Panc1 (cell line): ENCODE measurements around the gene ST3GAL4. TPM values are rescaled to one million over a fixed set of nuclear protein-coding genes. Genes with fewer than 3 reads are reported as not detected.

ENCODE experiments used
- ATAC-seq: fragments of 200-7000 bp; cut with Tn5 transposase; 2 replicates; pipeline ENCODE4 v1.9.1; 2020; ENCODE audit warnings: mild to moderate bottlenecking, moderate library complexity
- BruUV-seq: library from RNA; stranded (reverse); fragments of 400-500 nt; replicated peaks from 2 replicates; lab custom pipeline; 2021; lab: Mats Ljungman, UMichigan
- CTCF ChIA-PET: fragments of 300-600 bp; sonication (Branson Sonifier 250); formaldehyde crosslinking; loops from one replicate; lab custom pipeline; 2022; ENCODE audit warnings: antibody characterized with exemption; lab: Charles Lee
- POLR2A ChIA-PET: fragments of 300-600 bp; sonication (Branson Sonifier 250); formaldehyde crosslinking; loops from one replicate; lab custom pipeline; 2022; ENCODE audit warnings: antibody characterized with exemption; lab: Charles Lee
- DNase-seq: peaks from one replicate; pipeline ENCODE4 v3.0.0-alpha.2; 2010; ENCODE audit warnings: low read depth, low spot score
- H3K27ac ChIP-seq: 2 replicates; pipeline ENCODE4 v1.5.1; 2011; ENCODE audit warnings: mild to moderate bottlenecking, low read length, inconsistent platforms
- H3K27me3 ChIP-seq: fragments of 200-500 bp; sonication (Bioruptor generic); 2 replicates; pipeline ENCODE4 v1.6.0; 2014; ENCODE audit warnings: low read length, inconsistent platforms; ENCODE audit not compliant: control insufficient read depth, insufficient read depth
- H3K36me3 ChIP-seq: fragments of 200-500 bp; sonication (Bioruptor generic); 2 replicates; pipeline ENCODE4 v1.5.1; 2014; ENCODE audit warnings: inconsistent platforms, mild to moderate bottlenecking, low read length, moderate library complexity; ENCODE audit not compliant: control insufficient read depth, insufficient read depth
- H3K4me1 ChIP-seq: 2 replicates; pipeline ENCODE4 v1.5.1; 2011; ENCODE audit warnings: inconsistent platforms, mild to moderate bottlenecking, low read length, moderate library complexity; ENCODE audit not compliant: control insufficient read depth, insufficient read depth
- H3K4me3 ChIP-seq, 2 experiments: 2 replicates each; pipeline ENCODE4 v1.5.1; 2011 to 2012; ENCODE audit warnings: low read depth in 2 of 2, low read length in 2 of 2, mild to moderate bottlenecking in 2 of 2, inconsistent platforms in 1 of 2, moderate library complexity in 1 of 2
- H3K9me3 ChIP-seq: fragments of 200-500 bp; sonication (Bioruptor generic); 2 replicates; pipeline ENCODE4 v1.5.1; 2014; ENCODE audit warnings: low read depth, mild to moderate bottlenecking, inconsistent platforms, low read length, moderate library complexity; ENCODE audit not compliant: control insufficient read depth, insufficient read depth
- POLR2AphosphoS5 ChIP-seq: IDR thresholded peaks from 2 replicates; pipeline ENCODE4 v1.6.1; 2012; ENCODE audit warnings: mild to moderate bottlenecking, low read depth, low read length, moderate library complexity
- SIN3A ChIP-seq: IDR thresholded peaks from 2 replicates; pipeline ENCODE4 v1.6.1; 2012; ENCODE audit warnings: low read depth, mild to moderate bottlenecking, low read length, moderate library complexity, borderline replicate concordance; ENCODE audit not compliant: insufficient read depth
- TCF7L2 ChIP-seq: IDR thresholded peaks from 2 replicates; pipeline ENCODE4 v1.6.1; 2011; ENCODE audit warnings: mild to moderate bottlenecking, low read depth, low read length, inconsistent platforms
- in situ Hi-C: cut with HindIII; loops from 2 replicates; pipeline ENCODE4 v1.10.0; 2016; ENCODE audit warnings: low sequenced_read_pairs, low pct_unique_long_range_greater_than_20kb
- intact Hi-C: fragments of 100-400 bp; cut with micrococcal nuclease; formaldehyde crosslinking; loops from one replicate; pipeline ENCODE4 v1.10.0; 2022; ENCODE audit not compliant: unreplicated experiment
- total RNA-seq: library from RNA; stranded (reverse); gene quantifications from one replicate; pipeline ENCODE4 v1.2.1, GENCODE V29; 2021; ENCODE audit not compliant: unreplicated experiment
- TF ChIP-seq, protein P1 (sequence below): fragments of 450-650 bp; IDR thresholded peaks from 2 replicates; pipeline ENCODE4 v1.5.1; 2017; ENCODE audit warnings: mild to moderate bottlenecking
- TF ChIP-seq, protein P2 (sequence below), 2 experiments: IDR thresholded peaks; 2 replicates each; pipeline ENCODE4 v1.6.1; 2011 to 2012; ENCODE audit warnings: low read depth in 2 of 2, control low read depth in 1 of 2, low read length in 1 of 2, mild to moderate bottlenecking in 1 of 2, moderate library complexity in 1 of 2; ENCODE audit not compliant: insufficient read depth in 1 of 2

The ST3GAL4 gene
- total RNA-seq, 1 experiment from 2014 or later, result 56.6 TPM

DNA sequence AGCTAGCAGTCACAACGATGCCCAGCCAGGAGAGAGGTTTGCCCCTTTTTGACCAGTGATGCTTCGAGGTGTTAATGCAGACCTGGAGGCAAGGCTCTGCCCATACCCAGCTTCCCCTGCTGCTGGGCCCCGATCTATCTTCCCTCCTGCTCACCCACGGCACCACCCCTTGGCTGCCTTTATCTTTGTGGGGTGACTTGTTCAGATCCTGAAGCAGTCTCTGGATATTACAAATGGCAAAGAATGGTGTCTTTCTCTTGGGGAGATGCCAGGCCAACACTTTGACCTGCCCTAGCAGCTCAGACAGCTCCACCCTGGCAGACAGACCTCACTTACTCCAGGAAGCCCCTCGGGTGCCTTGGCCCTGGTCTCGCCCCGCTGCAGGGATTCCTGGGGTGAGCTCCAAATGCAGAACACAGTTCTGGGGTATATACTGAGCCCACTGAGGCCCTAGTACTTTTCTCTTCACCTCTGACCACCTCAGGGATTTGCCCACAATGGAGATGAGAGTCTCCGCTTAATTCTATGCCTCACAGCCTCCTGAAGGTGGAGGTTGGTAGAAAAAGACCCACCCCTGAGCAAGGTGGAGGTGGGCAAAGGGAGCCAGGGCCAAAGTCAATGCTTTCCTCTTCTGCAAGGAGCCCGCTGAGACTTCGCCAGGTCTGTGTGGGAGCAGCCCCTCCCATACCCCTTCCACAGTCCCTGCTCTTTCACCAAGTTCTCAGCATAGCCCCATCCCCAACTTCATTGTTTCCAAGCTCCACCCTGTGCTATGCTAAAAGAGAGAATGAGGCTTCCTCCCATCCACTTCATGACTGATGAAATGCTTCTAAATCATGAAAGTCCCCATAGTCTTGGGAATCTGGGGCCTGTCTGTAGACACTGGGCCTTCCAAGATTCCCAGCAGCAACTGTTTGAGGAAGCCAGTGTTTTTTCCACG is 11.1 kb upstream of the ST3GAL4 start:
- in situ Hi-C loops, result no loop called here
- ChIA-PET POLR2A (interaction anchor here (0.5 kb wide), 1 partner anchor 9 kb away, joined by 13 read pairs; no protein-coding TSS in a partner anchor), CTCF (no interaction called here)
- Histone ChIP-seq H3K4me1 (peaks cover 13% of the 10 kb centered on the region), H3K27ac (no peak overlapping the region), H3K4me3 (no peak overlapping the region), H3K27me3 (no peaks in the 10 kb centered on the region), H3K36me3 (0 out of 2 replicates have a peak, but pooled peaks cover 3% of the 10 kb centered on the region), H3K9me3 (no peaks in the 10 kb centered on the region)
- ATAC-seq (no peak), DNase-seq (no peak)
- no peak for TF ChIP-seq TCF7L2
- no peak for TF ChIP-seq POLR2AphosphoS5
- TF ChIP-seq, protein P1, sequence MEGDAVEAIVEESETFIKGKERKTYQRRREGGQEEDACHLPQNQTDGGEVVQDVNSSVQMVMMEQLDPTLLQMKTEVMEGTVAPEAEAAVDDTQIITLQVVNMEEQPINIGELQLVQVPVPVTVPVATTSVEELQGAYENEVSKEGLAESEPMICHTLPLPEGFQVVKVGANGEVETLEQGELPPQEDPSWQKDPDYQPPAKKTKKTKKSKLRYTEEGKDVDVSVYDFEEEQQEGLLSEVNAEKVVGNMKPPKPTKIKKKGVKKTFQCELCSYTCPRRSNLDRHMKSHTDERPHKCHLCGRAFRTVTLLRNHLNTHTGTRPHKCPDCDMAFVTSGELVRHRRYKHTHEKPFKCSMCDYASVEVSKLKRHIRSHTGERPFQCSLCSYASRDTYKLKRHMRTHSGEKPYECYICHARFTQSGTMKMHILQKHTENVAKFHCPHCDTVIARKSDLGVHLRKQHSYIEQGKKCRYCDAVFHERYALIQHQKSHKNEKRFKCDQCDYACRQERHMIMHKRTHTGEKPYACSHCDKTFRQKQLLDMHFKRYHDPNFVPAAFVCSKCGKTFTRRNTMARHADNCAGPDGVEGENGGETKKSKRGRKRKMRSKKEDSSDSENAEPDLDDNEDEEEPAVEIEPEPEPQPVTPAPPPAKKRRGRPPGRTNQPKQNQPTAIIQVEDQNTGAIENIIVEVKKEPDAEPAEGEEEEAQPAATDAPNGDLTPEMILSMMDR, result no peak
- TF ChIP-seq, protein P2, sequence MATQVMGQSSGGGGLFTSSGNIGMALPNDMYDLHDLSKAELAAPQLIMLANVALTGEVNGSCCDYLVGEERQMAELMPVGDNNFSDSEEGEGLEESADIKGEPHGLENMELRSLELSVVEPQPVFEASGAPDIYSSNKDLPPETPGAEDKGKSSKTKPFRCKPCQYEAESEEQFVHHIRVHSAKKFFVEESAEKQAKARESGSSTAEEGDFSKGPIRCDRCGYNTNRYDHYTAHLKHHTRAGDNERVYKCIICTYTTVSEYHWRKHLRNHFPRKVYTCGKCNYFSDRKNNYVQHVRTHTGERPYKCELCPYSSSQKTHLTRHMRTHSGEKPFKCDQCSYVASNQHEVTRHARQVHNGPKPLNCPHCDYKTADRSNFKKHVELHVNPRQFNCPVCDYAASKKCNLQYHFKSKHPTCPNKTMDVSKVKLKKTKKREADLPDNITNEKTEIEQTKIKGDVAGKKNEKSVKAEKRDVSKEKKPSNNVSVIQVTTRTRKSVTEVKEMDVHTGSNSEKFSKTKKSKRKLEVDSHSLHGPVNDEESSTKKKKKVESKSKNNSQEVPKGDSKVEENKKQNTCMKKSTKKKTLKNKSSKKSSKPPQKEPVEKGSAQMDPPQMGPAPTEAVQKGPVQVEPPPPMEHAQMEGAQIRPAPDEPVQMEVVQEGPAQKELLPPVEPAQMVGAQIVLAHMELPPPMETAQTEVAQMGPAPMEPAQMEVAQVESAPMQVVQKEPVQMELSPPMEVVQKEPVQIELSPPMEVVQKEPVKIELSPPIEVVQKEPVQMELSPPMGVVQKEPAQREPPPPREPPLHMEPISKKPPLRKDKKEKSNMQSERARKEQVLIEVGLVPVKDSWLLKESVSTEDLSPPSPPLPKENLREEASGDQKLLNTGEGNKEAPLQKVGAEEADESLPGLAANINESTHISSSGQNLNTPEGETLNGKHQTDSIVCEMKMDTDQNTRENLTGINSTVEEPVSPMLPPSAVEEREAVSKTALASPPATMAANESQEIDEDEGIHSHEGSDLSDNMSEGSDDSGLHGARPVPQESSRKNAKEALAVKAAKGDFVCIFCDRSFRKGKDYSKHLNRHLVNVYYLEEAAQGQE (IDR thresholded peaks at IDR 0.05; ENCODE audit: insufficient read depth in 1 of 2, low read depth in 2 of 2, low read length in 1 of 2), result no peak
- TF ChIP-seq SIN3A, result no peak
- intact Hi-C loops, result no loop called here
- BruUV-seq, result no TSS peak

DNA sequence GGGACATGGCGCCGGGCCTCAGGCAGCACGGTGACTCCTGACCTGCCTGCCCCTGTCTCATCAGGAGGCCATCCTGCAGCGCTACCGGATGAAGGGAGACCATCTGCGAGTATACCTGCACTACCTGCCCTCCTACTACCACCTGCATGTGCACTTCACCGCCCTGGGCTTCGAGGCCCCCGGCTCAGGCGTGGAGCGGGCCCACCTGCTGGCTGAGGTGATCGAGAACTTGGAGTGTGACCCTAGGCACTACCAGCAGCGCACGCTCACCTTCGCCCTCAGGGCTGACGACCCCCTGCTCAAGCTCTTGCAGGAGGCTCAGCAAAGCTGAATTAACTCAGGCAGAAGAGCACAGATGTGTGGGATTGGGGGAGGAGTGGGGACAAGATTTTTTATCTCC is 10.2 kb upstream of the ST3GAL4 start:
- ATAC-seq (no peak), DNase-seq (no peak)
- CTCF ChIA-PET, result no interaction called here
- Histone ChIP-seq H3K36me3 (0 out of 2 replicates have a peak, but pooled peaks cover 3% of the 10 kb centered on the region), H3K4me1 (peaks cover 13% of the 10 kb centered on the region), H3K27ac (no peak overlapping the region), H3K27me3 (no peaks in the 10 kb centered on the region), H3K9me3 (no peaks in the 10 kb centered on the region), H3K4me3 (no peak overlapping the region)
- POLR2A ChIA-PET, result no interaction called here
- no TSS peak for BruUV-seq
- intact Hi-C loops (no loop called here), in situ Hi-C loops (no loop called here)
- no peak for TF ChIP-seq SIN3A
- TF ChIP-seq, protein P2 (IDR thresholded peaks at IDR 0.05; ENCODE audit: insufficient read depth in 1 of 2, low read depth in 2 of 2, low read length in 1 of 2), result no peak
- TF ChIP-seq POLR2AphosphoS5, result no peak
- TF ChIP-seq, protein P1, result no peak
- no peak for TF ChIP-seq TCF7L2
